Esophagus muscularis mucosa (tissue), 3 donors: ENCODE measurements around the gene GPR180.
A peak's percentile ranks its signal among the peaks of the same experiment; 100 is the strongest.

Source experiments
- CTCF ChIP-seq, 3 experiments: fragments of 200-600 bp in 2 of 3; fragments of 450-650 bp in 1 of 3; sonication (generic) in 2 of 3; IDR thresholded peaks; one replicate each; pipeline ENCODE4 v1.5.1; 2017 to 2019; ENCODE audit warnings: antibody characterized with exemption in 3 of 3, mild to moderate bottlenecking in 2 of 3, moderate library complexity in 1 of 3
- POLR2A ChIP-seq: fragments of 450-650 bp; IDR thresholded peaks from one replicate; pipeline ENCODE4 v1.6.1; 2017; ENCODE audit warnings: antibody characterized with exemption, moderate library complexity, mild to moderate bottlenecking, low read depth
- POLR2AphosphoS5 ChIP-seq, 2 donors: sonication (generic); formaldehyde crosslinking; IDR thresholded peaks; one replicate each; pipeline ENCODE4 v1.6.1; 2017; ENCODE audit warnings: antibody characterized with exemption in 2 of 2

DNA sequence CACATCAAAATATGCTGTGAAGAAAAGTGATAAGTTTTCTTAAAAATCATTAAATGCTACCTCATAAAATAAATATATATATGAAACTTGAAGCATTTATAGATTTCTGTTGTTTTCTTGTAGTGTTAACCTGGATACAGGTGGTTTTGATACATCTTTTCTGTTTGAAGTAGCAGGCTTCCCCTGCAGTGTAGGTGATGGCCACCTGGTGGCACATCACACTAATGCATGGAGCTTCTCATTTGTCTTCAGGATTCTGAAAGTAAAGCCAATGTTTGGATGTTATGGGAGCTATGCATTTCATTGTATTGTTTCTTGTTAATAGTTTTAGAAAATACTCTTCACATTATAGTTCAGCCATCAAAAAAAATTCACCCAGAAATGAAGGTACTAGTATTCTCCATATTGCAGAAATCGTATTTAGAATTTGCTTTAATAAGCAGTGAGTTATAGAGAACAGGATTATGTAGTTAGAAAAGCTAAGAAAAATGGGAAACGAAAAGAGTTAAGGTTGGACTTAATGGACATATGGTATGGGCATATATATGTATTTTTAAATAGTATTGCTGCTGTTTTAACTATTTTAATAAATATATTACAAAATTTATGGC lies 18.7 kb downstream of the GPR180 start:
- TF ChIP-seq POLR2AphosphoS5 (IDR thresholded peaks at IDR 0.05) (no peak), CTCF (IDR thresholded peaks at IDR 0.05) (peak; percentile 25 to 50 (median 35)), POLR2A (no peak)
